ENCODE data around the gene EPB41L5.
"Not testable (repeated sequence)": the region's sequence is repeated elsewhere in the genome, so short reads cannot be mapped to it uniquely, and the experiment has no call there.

EPB41L5 gene

DNA sequence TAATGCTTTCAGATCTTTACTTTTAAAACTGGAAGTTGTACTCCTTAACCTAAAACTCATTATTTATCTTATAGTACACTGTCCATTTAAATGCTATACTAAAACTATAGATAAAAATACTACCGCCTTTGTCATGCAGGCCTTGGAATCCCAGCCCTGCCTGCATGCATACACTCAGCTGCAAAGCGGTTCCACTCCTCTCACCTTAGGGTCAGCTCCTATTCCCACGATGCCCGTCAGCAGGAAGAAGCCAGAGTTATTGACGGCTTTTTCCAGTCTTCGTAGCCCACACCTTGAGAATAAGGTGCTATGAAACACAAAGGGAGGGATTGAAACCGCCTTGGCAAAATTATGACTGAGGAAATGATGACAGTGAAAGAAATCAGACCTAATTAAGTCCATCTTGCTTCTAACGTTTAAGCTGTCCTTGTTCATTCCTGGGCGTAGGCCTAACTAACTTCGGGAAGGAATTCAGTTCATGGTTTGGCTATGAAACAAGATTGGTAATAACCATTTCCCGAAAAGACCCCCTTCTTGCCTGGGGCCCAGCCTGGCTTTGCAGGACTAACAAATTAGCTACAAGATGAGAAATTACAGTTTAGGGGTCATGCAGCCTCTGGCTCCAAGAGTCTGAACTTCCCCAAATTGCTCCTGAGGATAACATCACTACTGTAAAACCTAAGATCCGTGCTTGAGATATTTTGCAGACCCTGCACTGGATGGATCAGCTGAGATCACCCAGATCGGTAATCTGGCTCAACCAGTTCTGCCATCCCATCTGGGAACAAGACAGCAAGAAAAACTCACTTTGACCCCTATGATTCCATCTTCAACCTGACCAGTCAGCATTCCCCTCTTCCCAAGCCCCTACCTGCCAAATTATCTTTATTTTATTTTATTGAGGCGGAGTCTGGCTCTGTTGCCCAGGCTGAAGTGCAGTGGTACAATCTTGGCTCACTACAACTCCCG is 17.1 kb downstream of the EPB41L5 start:
- DNase-seq: no peak

DNA sequence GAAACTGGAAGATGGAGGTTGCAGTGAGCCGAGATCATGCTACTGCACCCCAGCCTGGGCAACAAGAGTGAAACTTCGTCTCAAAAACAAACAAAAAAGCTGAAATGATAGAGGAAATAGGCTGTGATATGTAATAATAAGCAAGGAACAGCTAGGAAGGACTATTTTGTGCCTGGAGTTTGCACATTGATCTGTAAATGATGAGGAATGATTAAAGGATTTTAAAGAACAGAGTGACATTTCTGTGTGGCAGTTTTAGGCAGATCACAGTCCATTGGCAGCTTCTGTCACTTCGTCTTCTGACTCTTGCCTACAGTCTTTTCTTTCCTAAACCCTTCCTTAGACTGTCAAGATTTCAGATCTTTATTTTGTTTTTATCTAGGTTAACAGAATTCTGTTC is 19.4 kb downstream of the EPB41L5 start:
- DNase-seq: no peak

DNA sequence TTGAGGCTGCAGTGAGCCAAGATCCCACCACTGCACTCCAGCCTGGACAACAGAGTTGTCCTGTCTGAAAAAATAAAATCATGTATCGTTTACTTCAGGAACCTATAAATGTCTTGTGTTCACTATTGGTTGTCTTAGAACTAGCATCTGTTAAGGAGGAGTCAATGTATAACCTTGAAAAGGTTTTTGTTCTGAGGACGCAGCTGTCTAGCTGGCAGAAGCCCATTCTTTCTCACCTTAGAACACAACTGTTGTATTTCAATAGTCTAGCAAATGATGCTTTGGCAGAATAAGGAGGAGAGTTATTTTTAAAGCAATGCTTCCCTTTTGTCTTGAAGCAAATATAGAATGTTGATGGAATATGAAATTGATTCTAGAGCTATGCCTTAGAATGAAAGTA is 21.1 kb downstream of the EPB41L5 start:
- no peak for DNase-seq

DNA sequence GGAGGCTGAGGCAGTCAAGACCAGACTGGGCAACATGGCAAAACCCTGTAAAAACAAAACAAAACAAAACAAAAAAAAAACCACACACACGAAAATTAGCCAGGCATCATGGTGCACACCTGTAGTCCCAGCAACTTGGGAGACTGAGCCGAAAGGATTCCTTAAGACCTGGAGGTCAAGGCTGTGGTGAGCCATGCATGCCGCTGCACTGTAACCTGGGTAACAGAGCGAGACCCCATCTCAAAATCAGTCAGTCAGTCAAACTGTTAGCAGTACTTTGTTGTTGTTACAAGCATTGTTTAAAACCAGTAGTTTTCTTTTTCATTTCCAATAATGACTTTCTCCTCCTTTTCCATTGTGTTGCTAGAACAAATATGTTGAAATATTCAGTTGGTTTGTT is 21.7 kb downstream of the EPB41L5 start:
- DNase-seq: no peak

DNA sequence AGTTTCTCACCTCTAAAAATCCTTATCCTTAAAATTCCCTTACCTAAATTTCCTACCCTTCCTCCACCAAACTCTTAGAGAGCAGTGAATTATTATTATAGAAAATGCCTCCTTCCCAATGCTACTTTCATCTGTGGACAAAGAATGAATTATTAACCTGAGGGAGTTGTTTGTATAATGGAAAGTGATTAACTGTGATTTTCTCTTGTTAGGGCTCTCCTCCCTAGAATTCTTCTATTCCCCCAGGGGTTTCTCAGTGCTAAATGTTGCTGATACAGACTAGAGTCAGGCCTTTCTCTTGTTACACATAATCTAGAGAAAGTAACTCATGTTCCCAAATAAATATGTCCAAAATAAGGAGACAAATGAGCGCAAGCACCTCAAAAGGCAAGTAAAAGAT is 23.3 kb downstream of the EPB41L5 start:
- no peak for DNase-seq

DNA sequence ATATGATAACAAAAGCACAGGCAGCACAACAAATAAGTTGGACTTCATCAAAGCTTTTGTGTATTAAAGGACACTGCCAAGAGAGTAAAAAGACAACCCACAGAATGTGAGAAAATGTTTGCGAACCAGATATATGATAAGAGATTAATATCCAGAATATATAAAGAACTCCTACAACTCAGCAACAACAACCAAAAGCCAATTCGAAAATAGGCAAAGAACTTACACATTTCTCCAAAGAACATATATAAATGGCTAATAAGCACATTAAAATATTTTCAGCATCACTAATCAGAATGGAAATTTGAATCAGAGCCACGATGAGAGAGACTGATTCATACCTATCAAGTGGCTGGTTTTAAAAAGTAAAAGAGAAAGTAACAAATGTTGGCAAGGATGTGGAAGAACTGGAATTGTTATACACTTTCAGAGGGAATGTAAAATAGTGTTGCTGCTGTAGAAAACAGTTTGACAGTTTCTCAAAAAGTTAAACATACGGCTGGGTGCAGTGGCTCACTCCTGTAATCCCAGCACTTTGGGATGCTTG is 25.2 kb downstream of the EPB41L5 start:
- DNase-seq: no peak

DNA sequence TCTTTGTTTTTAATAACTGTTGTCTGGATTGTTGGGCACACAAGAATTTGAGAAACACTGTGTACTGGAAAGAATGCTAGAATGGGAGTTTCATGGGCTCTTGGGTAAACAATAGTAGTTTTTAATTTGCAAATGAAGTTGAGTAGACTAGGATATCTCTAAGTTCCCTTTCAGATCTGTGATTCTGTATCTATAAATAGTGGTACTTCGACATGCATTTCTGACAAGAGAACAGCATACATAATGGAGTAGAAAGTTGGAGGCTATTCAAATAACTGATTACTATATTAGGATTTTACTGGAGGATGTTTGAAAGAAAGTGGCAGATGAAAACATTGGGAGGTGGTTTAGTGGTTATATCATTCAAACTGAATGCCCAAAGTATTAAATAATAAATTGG is 29.5 kb downstream of the EPB41L5 start:
- no peak for DNase-seq

DNA sequence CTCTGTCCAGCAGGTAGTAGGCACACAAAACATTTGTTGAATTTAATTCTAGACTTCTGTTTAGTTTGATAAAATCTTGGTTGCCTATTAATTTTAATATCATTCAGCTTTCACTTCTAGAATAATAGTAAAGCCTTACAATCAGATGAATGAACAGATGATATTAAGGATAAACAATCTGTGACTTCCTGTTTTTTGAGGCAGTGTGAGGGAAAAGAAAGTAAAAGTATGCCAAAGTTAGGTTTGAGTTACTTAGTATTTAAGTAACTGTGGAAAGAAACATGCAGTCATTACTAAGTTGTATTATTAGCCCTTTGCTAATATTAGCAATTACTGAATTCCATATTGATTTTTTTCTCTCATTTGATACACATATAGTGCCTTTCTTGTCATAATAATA is 31.5 kb downstream of the EPB41L5 start:
- no peak for DNase-seq

DNA sequence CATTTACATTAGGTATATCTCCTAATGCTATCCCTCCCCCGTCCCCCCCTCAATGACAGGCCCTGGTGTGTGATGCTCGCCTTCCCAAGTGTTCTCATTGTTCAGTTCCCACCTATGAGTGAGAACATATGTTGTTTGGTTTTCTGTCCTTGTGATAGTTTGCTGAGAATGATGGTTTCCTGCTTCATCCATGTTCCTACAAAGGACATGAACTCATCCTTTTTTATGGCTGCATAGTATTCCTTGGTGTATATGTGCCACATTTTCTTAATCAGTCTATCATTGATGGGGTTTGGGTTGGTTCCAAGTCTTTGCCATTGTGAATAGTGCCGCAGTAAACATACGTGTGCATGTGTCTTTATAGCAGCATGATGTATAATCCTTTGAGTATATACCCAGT is 32.9 kb downstream of the EPB41L5 start:
- not testable (repeated sequence) for DNase-seq

DNA sequence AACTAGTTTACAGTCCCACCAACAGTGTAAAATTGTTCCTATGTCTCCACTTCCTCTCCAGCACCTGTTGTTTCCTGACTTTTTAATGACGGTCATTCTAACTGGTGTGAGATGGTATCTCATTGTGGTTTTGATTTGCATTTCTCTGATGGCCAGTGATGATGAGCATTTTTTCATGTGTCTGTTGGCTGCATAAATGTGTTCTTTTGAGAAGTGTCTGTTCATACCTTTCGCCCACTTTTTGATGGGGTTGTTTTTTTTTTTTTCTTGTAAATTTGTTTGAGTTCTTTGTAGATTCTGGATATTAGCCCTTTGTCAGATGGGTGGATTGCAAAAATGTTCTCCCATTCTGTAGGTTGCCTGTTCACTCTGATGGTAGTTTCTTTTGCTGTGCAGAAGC is 33.4 kb downstream of the EPB41L5 start:
- not testable (repeated sequence) for DNase-seq

DNA sequence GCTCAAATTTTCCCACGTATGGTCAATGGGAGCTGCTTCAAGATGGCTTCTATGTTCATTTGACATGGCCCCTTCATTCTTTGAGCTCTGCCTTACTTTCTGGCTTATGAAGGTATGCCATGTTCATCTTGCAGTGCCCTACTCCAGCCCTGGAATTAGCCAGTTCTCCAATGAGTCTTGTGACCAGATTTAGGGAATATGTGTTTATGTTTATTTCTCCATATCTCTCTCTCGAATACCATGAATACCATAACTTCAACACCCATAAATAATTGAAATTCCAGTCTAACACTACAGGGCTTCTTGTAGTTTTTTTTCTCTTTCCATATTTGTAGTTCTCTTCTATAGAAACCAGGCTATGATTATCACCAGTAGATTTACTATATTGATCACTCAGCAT is 39.7 kb downstream of the EPB41L5 start:
- DNase-seq: no peak

DNA sequence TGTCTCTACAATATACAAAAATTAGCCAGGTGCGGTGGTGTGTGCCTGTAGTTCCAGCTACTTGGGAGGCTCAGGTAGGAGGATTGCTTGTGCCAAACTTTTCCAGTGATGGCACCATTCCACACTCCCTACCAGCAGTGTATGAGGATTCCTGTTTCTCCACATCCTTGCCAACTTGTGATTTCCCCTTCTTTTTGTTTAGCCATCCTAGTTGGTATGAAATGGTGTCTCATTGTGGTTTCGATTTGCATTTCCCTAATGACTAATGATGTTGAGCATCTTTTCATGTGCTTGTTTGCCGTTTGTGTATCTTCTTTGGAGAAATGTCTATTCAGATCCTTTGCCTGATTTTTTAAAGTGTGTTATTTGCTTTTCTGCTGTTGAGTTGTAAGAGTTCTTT is 41.0 kb downstream of the EPB41L5 start:
- DNase-seq: no peak

DNA sequence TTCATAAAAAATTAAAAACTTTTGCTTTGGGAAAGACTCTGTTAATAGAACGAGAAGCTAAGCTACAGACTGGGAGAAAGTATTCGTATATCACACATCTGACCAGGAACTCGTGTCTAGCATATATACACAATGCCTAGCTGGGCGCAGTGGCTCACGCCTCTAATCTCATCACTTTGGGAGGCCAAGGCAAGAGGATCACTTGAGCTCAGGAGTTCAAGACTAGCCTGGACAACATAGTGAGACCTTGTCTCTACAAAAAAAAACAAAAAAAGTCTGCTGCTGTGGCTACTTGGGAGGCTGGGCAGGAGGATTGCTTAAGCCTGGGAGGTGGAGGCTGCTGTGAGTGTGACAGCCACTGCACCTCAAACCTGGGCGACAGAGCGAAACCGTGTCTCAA is 46.6 kb downstream of the EPB41L5 start:
- DNase-seq: no peak

DNA sequence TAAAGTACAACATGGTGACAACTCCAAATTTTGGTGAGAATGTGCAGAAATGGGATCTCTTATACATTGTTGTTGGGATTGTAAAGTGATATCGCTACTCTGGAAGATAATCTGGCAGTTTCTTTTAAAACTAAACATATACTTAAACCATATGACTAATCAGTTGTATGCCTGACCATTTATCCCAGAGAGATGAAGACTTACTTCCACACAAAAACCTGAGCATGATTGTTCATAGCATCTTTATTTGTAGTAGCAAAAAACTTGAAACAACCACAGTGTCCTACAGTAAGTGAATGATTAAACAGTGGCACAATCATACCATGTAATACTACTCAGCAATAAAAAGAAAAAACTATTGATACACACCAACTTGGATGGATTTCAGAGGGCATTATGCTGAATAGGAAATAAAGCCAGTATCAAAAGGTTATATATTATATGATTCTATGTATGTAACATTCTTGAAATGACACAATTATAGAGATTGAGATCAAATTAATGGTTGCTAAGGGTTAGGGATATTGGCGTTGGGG is 47.3 kb downstream of the EPB41L5 start:
- no peak for DNase-seq

DNA sequence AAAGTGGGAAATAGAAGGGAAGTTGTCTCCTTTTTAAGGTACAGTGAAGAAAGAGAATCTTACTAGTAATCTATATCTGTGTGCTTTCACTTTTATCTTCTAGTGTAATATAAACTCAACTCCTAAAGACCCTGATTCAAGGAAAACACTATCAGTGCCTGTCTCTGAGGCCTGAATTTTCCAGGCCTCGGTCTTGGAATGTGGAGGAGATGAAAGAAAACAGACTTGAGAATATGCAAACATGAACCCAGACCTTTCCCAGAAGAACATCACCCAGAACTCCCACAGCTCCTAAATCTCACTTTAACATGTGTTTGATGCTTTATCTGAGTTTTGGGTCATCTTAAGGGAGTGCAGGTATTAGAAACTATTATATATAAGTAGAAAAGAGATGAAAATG is 51.8 kb downstream of the EPB41L5 start:
- no peak for DNase-seq

DNA sequence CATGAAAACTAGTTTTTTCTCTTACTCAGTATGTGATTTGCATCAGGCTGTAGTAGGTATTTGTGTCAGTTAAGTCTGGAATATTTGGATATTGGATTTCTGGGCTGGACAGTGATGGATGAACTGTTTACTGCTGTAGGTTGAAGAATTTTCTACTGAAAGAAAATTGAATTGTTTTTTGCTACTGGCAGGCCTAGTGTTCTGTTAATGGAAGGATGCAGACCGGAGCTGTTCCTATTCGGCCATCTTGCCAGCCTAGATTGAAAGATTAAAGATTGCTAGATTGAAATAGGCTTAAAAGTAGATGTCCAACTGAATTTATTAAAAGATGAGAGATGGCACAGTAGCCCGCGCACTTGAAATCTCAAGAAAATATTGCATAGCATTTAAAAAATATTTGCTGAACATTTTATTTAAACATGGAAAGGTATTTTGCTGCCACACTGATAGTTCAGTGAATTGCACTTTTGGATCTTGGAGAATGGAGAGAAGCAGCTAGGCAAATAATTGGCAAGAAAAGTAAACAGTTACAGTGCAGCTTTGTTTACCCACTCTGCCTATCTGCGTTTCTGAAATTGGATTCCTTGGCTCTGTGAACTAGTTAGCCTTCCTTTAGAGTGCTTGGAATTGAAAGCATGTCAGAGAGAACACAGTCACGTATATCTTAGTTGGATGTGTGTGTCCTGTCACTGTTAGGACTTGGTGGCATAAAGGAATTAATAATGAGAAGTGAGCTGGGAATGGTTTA is 54.1 kb downstream of the EPB41L5 start:
- no peak for DNase-seq

DNA sequence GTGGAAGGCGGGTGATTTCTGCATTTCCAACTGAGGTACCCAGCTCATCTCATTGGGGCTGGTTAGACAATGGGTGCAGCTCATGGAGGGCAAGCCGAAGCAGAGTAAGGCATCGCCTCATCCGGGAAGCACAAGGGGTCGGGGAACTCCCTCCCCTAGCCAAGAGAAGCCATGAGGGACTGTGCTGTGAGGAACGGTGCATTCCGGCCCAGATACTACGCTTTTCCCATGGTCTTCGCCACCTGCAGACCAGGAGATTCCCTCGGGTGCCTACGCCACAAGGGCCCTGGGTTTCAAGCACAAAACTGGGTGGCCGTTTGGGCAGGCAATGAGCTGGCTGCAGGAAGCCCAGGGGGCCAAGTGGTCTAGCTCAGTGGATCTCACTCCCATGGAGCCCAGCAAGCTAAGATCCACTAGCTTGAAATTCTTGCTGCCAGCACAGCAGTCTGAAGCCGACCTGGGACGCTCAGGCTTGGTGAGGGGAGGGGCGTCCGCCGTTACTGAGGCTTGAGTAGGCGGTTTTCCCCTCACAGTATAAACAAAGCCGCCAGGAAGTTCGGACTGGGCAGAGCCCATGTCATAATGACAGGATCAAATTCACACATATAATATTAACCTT is 55.3 kb downstream of the EPB41L5 start:
- DNase-seq: not testable (repeated sequence)

DNA sequence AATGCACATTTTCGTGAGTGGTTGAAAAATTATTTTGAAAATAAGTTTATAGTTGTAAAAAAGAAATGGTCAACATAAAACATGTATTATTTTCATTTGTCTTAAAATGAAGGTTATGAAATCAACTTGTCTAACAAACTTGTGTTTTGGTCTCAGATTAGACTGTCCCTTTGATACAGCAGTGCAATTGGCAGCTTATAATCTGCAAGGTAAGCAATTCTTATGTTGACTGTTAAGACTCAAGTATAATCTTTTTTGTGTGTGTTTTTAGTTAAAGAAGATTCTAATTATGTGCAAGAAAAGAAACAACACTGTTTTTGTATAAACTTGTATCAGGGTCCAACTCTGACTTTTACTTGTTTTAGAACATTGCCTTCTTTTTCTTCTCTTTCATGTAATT is 62.7 kb downstream of the EPB41L5 start:
- no peak for DNase-seq

DNA sequence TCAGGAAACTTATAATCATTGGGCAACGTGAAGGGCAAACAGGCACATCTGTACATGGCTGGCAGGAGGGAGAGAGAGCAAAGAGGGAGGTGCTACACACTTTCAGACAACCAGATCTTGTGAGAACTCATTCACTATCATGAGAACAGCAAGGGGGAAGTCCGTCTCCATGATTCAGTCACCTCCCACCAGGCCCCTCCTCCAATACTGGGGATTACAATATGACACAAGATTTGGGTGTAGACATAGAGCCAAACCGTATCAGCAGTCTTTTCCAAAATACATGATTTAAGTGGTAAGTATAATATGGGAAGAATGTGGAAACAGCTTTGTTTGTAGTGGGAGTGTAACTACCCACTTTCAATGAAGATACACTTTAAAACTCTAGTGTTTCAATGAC is 65.0 kb downstream of the EPB41L5 start:
- no peak for DNase-seq

DNA sequence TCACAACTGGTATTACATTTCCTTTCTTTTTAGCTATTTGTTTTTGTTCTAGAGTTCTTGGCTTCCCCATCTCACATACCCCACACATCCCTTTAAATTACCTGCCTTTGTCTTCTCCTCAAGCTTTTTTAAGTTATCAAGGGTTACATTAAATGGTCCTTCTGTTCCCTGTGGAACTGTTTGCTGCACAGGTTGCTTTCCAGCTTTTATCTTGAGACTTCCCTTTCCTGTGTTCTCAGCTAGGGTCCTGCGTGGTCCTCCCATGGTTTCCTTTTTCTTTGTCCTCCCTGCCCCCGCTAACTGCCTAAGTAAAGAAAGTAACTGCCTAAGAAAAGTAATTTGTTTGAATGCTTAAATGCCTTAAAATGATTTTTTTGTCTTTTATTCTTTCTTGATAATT is 66.8 kb downstream of the EPB41L5 start:
- DNase-seq: no peak

DNA sequence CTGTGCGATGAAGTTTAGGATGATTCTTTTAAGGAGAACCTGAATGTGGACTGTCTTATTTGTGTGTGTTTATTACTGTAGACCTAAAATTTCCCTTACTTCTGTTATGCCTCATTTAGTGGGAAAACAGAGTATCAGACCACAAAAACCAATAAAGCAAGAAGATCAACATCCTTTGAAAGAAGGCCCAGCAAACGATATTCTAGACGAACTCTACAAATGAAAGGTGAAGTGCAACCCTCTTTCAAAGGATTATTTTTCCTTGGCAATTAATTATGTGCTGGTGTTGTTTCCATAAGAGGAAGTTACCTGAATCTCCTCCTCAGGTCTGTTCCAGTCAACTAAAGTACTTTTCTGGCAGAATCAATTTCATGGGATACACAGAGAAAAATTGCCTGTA is 78.6 kb downstream of the EPB41L5 start:
- DNase-seq: no peak

DNA sequence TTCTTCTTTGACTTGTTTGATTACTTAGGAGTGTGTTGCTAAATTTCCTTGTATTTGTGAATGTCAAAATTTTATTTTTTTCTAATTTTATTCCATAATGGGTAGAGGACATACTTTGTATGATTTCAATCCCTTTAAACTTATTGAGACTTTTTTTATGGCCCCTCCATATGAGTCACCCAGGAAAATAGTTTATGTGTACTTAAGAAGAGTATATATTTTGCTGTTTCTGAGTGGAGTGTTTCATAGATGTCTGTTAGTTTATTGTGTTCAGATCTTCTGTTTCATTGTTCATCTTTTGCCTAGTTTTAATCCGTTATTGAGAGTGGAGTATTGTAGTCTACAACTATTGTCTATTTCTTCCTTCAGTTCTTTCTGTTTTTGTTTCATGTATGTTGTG is 81.9 kb downstream of the EPB41L5 start:
- no peak for DNase-seq

DNA sequence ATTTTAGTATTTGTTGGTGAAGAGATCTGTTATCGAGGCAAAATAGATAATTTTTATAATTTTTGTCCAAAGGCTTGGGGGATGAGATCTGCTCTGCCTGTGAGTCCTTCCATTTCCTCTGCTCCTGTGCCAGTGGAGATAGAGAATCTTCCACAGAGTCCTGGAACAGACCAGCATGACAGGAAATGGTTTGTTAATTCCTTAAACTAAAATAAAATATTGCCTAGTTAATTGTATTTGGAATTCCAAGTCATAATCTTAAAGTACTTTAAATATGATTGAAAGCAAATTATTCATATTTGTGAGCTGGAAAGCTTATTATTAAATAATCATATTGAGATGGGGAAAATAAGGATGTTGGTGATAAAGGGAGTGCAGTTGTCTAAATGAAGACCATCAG is 87.8 kb downstream of the EPB41L5 start:
- no peak for DNase-seq
